ENCODE results near the gene SLC50A1. TPM values are rescaled to one million over a fixed set of nuclear protein-coding genes. Genes with fewer than 3 reads are reported as not detected.

Gene SLC50A1
- total and polyA plus RNA-seq, 4 donors = 26.3 to 114 (median 68.4) TPM

DNA sequence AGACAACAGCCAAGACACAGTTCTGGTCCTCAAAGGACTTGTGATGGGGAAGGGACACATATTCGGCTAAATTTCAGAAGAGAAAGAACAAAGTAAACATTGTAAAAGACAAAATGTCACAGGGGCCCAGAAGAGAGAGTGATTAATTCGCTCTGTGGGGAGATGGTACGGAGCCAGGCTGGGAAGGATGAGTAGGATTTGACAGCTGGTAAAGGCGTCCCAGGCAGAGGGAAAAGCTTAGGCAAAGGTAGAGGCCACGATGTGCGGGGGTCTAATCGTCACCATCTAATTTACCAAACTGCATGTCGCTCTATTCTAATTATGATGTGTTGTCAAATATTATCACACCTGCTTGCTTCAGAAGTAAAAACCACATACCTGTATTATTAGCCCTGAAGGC lies 25.3 kb upstream of the SLC50A1 start:
- H3K36me3 ChIP-seq (ENCODE audit: control insufficient read depth in 4 of 4, insufficient read depth in 4 of 4, low read length in 4 of 4) = no peaks in the 10 kb centered on the region
- H3K4me3 ChIP-seq = no peak overlapping the region
- no peak overlapping the region for H3K27ac ChIP-seq (ENCODE audit: low read depth in 1 of 2, low read length in 1 of 2)
- peaks cover 0 to 3% (median 0%) of the 10 kb centered on the region in 5 donors for H3K4me1 ChIP-seq (ENCODE audit: control insufficient read depth in 5 of 5, insufficient read depth in 5 of 5, low read length in 5 of 5)
- TF ChIP-seq, protein P1, sequence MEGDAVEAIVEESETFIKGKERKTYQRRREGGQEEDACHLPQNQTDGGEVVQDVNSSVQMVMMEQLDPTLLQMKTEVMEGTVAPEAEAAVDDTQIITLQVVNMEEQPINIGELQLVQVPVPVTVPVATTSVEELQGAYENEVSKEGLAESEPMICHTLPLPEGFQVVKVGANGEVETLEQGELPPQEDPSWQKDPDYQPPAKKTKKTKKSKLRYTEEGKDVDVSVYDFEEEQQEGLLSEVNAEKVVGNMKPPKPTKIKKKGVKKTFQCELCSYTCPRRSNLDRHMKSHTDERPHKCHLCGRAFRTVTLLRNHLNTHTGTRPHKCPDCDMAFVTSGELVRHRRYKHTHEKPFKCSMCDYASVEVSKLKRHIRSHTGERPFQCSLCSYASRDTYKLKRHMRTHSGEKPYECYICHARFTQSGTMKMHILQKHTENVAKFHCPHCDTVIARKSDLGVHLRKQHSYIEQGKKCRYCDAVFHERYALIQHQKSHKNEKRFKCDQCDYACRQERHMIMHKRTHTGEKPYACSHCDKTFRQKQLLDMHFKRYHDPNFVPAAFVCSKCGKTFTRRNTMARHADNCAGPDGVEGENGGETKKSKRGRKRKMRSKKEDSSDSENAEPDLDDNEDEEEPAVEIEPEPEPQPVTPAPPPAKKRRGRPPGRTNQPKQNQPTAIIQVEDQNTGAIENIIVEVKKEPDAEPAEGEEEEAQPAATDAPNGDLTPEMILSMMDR (IDR thresholded peaks at IDR 0.05; ENCODE audit: control extremely low read depth, extremely low read depth) = no peak
- 91 to 93% methylated on average over 8 of the region's 8 CpGs for WGBS, 2 donors
- no peak for DNase-seq
- no peak overlapping the region for H3K9ac ChIP-seq (ENCODE audit: insufficient read depth in 1 of 2, low read length in 2 of 2)
- no peaks in the 10 kb centered on the region for H3K9me3 ChIP-seq (ENCODE audit: control insufficient read depth in 4 of 4, insufficient read depth in 3 of 4, low read length in 3 of 4)
- ATAC-seq (ENCODE audit: insufficient read depth, low FRiP score) = no peak
- H3K27me3 ChIP-seq (ENCODE audit: control insufficient read depth in 3 of 3, insufficient read depth in 3 of 3, low read length in 2 of 3) = no peaks in the 10 kb centered on the region

DNA sequence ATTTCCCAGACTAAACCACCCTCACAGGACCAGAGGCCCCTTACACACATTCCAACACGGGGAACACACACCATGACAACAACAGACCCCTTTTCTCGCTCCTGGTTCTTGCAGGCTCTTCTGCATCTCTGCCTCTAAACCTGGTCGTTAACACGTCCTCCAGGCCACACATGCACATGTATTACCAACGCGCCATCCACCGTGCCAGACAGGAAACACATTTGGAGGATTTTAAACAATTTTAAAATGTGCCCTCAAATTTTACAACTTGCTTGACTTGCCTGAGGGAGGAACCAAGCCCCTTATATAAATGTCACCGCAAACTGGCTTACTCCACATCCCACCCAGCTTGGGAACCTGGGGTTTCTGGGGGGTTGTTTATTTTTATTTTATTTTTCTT lies 24.8 kb upstream of the SLC50A1 start:
- ATAC-seq (ENCODE audit: insufficient read depth, low FRiP score) (no peak), DNase-seq (no peak)
- no peaks in the 10 kb centered on the region for H3K36me3 ChIP-seq (ENCODE audit: control insufficient read depth in 4 of 4, insufficient read depth in 4 of 4, low read length in 4 of 4)
- TF ChIP-seq, protein P1 (IDR thresholded peaks at IDR 0.05; ENCODE audit: control extremely low read depth, extremely low read depth) = no peak
- H3K4me3 ChIP-seq = no peak overlapping the region
- no peaks in the 10 kb centered on the region for H3K27me3 ChIP-seq (ENCODE audit: control insufficient read depth in 3 of 3, insufficient read depth in 3 of 3, low read length in 2 of 3)
- H3K9me3 ChIP-seq (ENCODE audit: control insufficient read depth in 4 of 4, insufficient read depth in 3 of 4, low read length in 3 of 4) = no peaks in the 10 kb centered on the region
- WGBS, 2 donors = 37 to 68% methylated on average over 8 of the region's 8 CpGs
- no peak overlapping the region for H3K27ac ChIP-seq (ENCODE audit: low read depth in 1 of 2, low read length in 1 of 2)
- no peak overlapping the region for H3K9ac ChIP-seq (ENCODE audit: insufficient read depth in 1 of 2, low read length in 2 of 2)
- peaks cover 0 to under 1% (median 0%) of the 10 kb centered on the region in 5 donors for H3K4me1 ChIP-seq (ENCODE audit: control insufficient read depth in 5 of 5, insufficient read depth in 5 of 5, low read length in 5 of 5)

DNA sequence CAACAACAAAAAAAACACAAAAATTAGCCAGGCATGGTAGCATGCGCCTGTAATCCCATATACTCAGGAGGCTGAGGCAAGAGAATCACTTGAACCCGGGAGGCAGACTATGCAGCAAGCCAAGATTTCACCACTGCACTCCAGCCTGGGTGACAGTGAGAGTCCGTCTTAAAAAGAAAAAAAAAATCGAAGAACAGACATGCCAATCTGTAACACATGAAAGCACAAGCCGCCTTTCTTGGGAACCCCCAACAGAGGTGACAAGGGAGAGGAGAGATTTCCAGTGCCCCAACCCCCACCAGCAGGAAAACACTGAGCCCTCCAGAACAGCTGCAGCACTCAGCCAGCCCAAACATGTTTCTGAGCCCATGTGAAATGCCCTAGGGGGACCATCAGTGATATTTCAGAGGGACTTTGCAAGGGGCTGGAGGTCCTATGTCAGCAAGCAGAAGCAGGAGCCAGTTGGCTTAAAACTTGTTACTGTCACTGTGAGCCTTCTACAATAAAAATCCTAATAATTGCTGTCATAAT lies 22.1 kb upstream of the SLC50A1 start:
- no peak overlapping the region for H3K9ac ChIP-seq (ENCODE audit: insufficient read depth in 1 of 2, low read length in 2 of 2)
- TF ChIP-seq, protein P1 (IDR thresholded peaks at IDR 0.05; ENCODE audit: control extremely low read depth, extremely low read depth) = no peak
- H3K4me1 ChIP-seq (ENCODE audit: control insufficient read depth in 5 of 5, insufficient read depth in 5 of 5, low read length in 5 of 5) = peaks cover 0 to 7% (median 0%) of the 10 kb centered on the region in 5 donors
- H3K27me3 ChIP-seq (ENCODE audit: control insufficient read depth in 3 of 3, insufficient read depth in 3 of 3, low read length in 2 of 3) = no peaks in the 10 kb centered on the region
- no peak overlapping the region for H3K27ac ChIP-seq (ENCODE audit: low read depth in 1 of 2, low read length in 1 of 2)
- no peaks in the 10 kb centered on the region for H3K36me3 ChIP-seq (ENCODE audit: control insufficient read depth in 4 of 4, insufficient read depth in 4 of 4, low read length in 4 of 4)
- H3K4me3 ChIP-seq = no peak overlapping the region
- ATAC-seq (ENCODE audit: insufficient read depth, low FRiP score) = no peak
- WGBS, 2 donors = 67 to 81% methylated on average over 5 of the region's 5 CpGs
- DNase-seq = no peak
- no peaks in the 10 kb centered on the region for H3K9me3 ChIP-seq (ENCODE audit: control insufficient read depth in 4 of 4, insufficient read depth in 3 of 4, low read length in 3 of 4)

Data from lung (tissue), 12 donors.